ENCODE measurements around the gene RNU6-9.

Gene RNU6-9

GRCh38 chr19:924553-925086, 31.3 kb downstream of the RNU6-9 start:
- H3K9me3 ChIP-seq (ENCODE audit: severe bottlenecking) = no peaks in the 10 kb centered on the region
- no peak for DNase-seq
- H3K27me3 ChIP-seq (ENCODE audit: insufficient read depth, low read depth, severe bottlenecking) = peaks cover 7% of the 10 kb centered on the region
- no peak for TF ChIP-seq CTCF (IDR thresholded peaks at IDR 0.05; ENCODE audit: low read depth, low read length)
- peak overlapping the region; percentile 72 for H3K4me3 ChIP-seq (ENCODE audit: low read depth, low read length)
- peaks cover 13% of the 10 kb centered on the region for H3K36me3 ChIP-seq
- peak overlapping the region; percentile 95 for H3K27ac ChIP-seq

- peak overlapping the region; percentile 72 for H3K4me3 ChIP-seq (ENCODE audit: low read depth, low read length)
- H3K36me3 ChIP-seq = peaks cover 18% of the 10 kb centered on the region
- DNase-seq = no peak
- no peaks in the 10 kb centered on the region for H3K9me3 ChIP-seq (ENCODE audit: severe bottlenecking)
- peak overlapping the region; percentile 95 for H3K27ac ChIP-seq
- no peak for TF ChIP-seq CTCF (IDR thresholded peaks at IDR 0.05; ENCODE audit: low read depth, low read length)
- H3K27me3 ChIP-seq (ENCODE audit: insufficient read depth, low read depth, severe bottlenecking) = peaks cover 2% of the 10 kb centered on the region
Measured at GRCh38 chr19:925087-925525, 31.8 kb downstream of the RNU6-9 start.

DNA sequence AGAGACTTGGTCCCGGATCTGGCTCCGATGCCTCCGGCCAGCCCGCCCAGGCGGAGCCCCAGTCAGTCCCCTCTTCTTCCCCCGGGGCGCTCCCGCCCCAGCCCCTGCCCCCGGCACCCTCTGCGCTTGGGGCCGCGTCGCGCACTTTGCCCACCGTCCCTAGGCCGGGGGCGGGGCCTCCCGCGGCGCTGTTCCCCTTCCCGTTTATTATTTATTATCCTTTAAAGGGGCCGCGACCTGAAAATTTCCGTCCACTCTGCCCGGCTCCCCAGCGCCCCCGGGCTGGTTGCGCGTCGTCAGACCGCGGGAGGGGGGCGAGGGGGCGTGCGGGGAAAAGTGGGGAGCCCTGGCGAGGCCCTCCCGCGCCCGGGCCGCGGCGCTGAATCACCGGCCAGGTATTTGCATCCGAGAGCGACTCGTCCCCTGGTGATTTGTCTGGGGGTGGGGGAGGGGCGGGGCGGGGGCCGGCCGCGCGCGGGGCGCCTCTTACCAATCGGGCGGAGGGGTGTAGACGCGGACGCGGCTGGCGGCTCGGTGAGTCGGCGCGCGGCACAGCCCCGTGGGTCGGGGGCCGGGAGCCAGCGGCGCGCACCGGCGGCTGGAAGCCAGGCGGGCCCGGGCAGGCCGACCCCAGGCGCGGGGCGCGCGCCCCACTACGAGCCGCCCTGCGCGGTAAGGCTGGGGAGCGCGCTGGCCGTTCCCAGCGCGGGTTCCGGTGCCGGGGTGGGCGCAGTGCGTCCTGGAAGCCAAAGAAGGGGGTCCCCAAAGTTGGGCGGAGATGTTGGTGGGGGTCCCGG, 32.4 kb downstream of the RNU6-9 start, which contains the start of gene ARID3A:
TSS of gene ARID3A (plus strand) at position 510 of the 797 bp plus-strand sequence. CDS start 3,494 bp downstream, outside the sequence.
- Histone ChIP-seq H3K27me3 (ENCODE audit: insufficient read depth, low read depth, severe bottlenecking) (no peaks in the 10 kb centered on the region), H3K36me3 (peaks cover 22% of the 10 kb centered on the region), H3K27ac (peak within 1 kb of the TSS; percentile 95), H3K4me3 (ENCODE audit: low read depth, low read length) (peak within 1 kb of the TSS; percentile 72), H3K9me3 (ENCODE audit: severe bottlenecking) (no peaks in the 10 kb centered on the region)
- DNase-seq = peak; percentile 79
- TF ChIP-seq CTCF (IDR thresholded peaks at IDR 0.05; ENCODE audit: low read depth, low read length) = no peak

DNA sequence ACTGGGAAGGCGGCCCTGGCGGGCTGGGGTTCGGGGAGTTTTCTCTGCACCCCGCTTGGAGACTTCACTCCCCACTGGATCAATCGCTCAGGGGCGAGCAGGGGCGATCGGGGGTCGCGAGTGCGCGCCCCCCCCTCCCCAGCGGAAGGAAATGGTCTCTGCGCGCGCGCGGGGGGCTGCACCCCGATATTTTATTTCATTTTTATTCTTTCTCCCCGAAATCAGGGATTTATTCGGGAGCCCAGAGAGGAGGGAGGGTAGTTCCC, 33.0 kb downstream of the RNU6-9 start:
- no peaks in the 10 kb centered on the region for H3K9me3 ChIP-seq (ENCODE audit: severe bottlenecking)
- peak overlapping the region; percentile 72 for H3K4me3 ChIP-seq (ENCODE audit: low read depth, low read length)
- H3K27me3 ChIP-seq (ENCODE audit: insufficient read depth, low read depth, severe bottlenecking) = no peaks in the 10 kb centered on the region
- H3K36me3 ChIP-seq = peaks cover 27% of the 10 kb centered on the region
- TF ChIP-seq CTCF (IDR thresholded peaks at IDR 0.05; ENCODE audit: low read depth, low read length) = no peak
- H3K27ac ChIP-seq = peak overlapping the region; percentile 92
- DNase-seq = no peak

GRCh38 chr19:926589-927350, 33.5 kb downstream of the RNU6-9 start:
- Histone ChIP-seq H3K4me3 (ENCODE audit: low read depth, low read length) (peak overlapping the region; percentile 72), H3K36me3 (peaks cover 27% of the 10 kb centered on the region), H3K27me3 (ENCODE audit: insufficient read depth, low read depth, severe bottlenecking) (no peaks in the 10 kb centered on the region), H3K27ac (peak overlapping the region; percentile 92), H3K9me3 (ENCODE audit: severe bottlenecking) (no peaks in the 10 kb centered on the region)
- TF ChIP-seq CTCF (IDR thresholded peaks at IDR 0.05; ENCODE audit: low read depth, low read length) = no peak
- DNase-seq = no peak
